GM12892 (cell line): Measurements from ENCODE around the gene CDH13.

ENCODE experiments used
- POLR2A ChIP-seq: IDR thresholded peaks from 2 replicates; pipeline ENCODE4 v1.6.1; 2011; ENCODE audit warnings: low read depth, low read length, control low read depth
- TAF1 ChIP-seq: IDR thresholded peaks from 2 replicates; pipeline ENCODE4 v1.6.1; 2011; ENCODE audit warnings: low read depth, mild to moderate bottlenecking, control low read depth, low read length, borderline replicate concordance

DNA sequence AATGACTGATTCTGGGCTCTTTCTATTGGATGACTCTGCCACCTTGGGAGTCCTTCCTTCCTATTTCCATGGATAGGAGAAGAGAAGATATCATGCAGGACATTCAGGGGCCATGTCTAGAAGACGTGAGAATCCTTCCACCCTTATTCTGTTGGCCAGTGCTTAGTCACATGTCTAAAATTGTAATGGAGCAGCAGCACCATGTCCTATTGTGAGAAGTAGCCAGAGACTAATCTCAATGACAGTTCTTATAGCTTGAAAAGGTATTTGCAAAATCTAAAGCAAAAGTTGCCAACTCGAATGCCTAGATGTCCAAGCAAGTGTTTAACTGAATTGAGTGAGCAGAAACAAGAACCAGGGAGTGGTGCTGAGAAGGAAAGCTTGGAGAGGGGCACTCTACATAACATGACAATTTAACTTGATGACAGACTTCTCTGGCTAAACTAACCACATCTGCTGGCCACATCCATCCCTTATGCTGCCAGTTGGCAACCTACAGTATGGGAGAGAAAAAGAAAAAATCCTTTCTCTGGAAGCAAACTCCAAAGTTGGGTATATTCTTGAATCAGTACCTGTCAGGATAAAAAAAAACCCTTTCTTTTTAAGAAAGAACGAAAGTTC, 225.7 kb downstream of the CDH13 start:
- TF ChIP-seq POLR2A: no peak
- no peak for TF ChIP-seq TAF1
